Esophagus muscularis mucosa (tissue), 4 donors: ENCODE results near the gene XXYLT1. TPM values are rescaled to one million over a fixed set of nuclear protein-coding genes. Genes with fewer than 3 reads are reported as not detected.

Experiments
- DNase-seq: peaks from one replicate; pipeline ENCODE4 v3.0.0-alpha.2; 2017; ENCODE audit errors: extremely low spot score
- H3K27ac ChIP-seq, 4 donors: fragments of 200-600 bp; sonication (generic); replicated peaks in 1 of 4; 1 replicate in 3 of 4; 2 replicates in 1 of 4; pipeline ENCODE4 v1.5.1; 2016 to 2019; ENCODE audit warnings: mild to moderate bottlenecking in 1 of 4
- H3K27me3 ChIP-seq, 4 donors: fragments of 200-600 bp; sonication (generic); one replicate each; pipeline versions ENCODE4 v1.5.1 to v1.6.0; 2016 to 2019
- H3K36me3 ChIP-seq, 4 donors: fragments of 200-600 bp; sonication (generic); one replicate each; pipeline ENCODE4 v1.5.1; 2016 to 2019
- H3K4me1 ChIP-seq, 4 donors: fragments of 200-600 bp; sonication (generic); one replicate each; pipeline ENCODE4 v1.5.1; 2016 to 2019
- H3K4me3 ChIP-seq, 4 donors: fragments of 200-600 bp; sonication (generic); 1 replicate in 2 of 4; 2 replicates in 2 of 4; pipeline ENCODE4 v1.5.1; 2016 to 2019; ENCODE audit warnings: mild to moderate bottlenecking in 4 of 4, moderate library complexity in 1 of 4
- H3K9me3 ChIP-seq, 4 donors: fragments of 200-600 bp; sonication (generic); 1 replicate in 3 of 4; 2 replicates in 1 of 4; pipeline ENCODE4 v1.5.1; 2016 to 2019
- EP300 ChIP-seq: sonication (generic); formaldehyde crosslinking; IDR thresholded peaks from one replicate; pipeline ENCODE4 v1.6.1; 2017; ENCODE audit warnings: antibody characterized with exemption
- POLR2A ChIP-seq: fragments of 450-650 bp; IDR thresholded peaks from one replicate; pipeline ENCODE4 v1.6.1; 2017; ENCODE audit warnings: antibody characterized with exemption, moderate library complexity, mild to moderate bottlenecking, low read depth
- POLR2AphosphoS5 ChIP-seq, 2 donors: sonication (generic); formaldehyde crosslinking; IDR thresholded peaks; one replicate each; pipeline ENCODE4 v1.6.1; 2017; ENCODE audit warnings: antibody characterized with exemption in 2 of 2
- WGBS: methylation state at CpG from one replicate; pipeline ENCODE4 v1.1.5; 2018; 5-methylcytosine and 5-hydroxymethylcytosine counted together
- intact Hi-C: fragments of 100-400 bp; cut with DNase I; formaldehyde crosslinking; loops from one replicate; pipeline ENCODE4 v1.15.1; 2023
- total RNA-seq, 4 donors: library from RNA; depleted of rRNA; stranded (reverse); fragments of >200 nt; gene quantifications; one replicate each; pipeline versions ENCODE4 v1.1.0 to v1.2.1, GENCODE V29; 2016
- TF ChIP-seq, protein P1 (sequence below), 3 experiments: fragments of 200-600 bp in 2 of 3; fragments of 450-650 bp in 1 of 3; sonication (generic) in 2 of 3; IDR thresholded peaks; one replicate each; pipeline ENCODE4 v1.5.1; 2017 to 2019; ENCODE audit warnings: antibody characterized with exemption in 3 of 3, mild to moderate bottlenecking in 2 of 3, moderate library complexity in 1 of 3

Gene XXYLT1
- total RNA-seq, 4 donors from 2014 or later, result 8.8 to 18.5 (median 13.9) TPM

DNA sequence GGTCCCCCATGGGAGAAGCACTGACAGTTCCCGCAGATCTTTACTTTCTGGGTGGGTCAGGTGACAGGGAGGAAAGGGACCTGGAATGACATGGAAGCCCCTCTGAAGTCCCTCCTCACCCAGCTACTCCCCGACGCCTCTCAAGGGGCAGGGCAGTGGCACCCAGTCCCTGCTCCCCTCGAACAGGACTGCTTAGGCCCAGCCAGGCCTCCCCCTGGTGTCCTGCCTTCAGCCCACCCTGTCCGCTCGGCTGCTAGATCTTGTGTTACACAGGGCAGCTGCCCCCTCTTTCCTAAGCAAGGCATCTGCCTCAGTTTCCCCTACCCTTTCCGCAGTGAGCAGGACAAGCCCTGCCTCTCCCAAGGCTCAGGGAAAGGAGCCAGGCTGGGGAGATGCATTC lies 226.5 kb downstream of the XXYLT1 start:
- DNase-seq, result no peak
- 95% methylated on average over 7 of the region's 7 CpGs for WGBS
- no peaks in the 10 kb centered on the region for H3K9me3 ChIP-seq
- no peaks in the 10 kb centered on the region for H3K36me3 ChIP-seq
- no peak overlapping the region for H3K27ac ChIP-seq
- H3K4me3 ChIP-seq, result no peak overlapping the region
- no peak for TF ChIP-seq POLR2AphosphoS5 (IDR thresholded peaks at IDR 0.05)
- H3K27me3 ChIP-seq, result peaks cover 0 to 10% (median 0%) of the 10 kb centered on the region in 4 donors
- no peaks in the 10 kb centered on the region for H3K4me1 ChIP-seq
- intact Hi-C loops, result no loop called here

DNA sequence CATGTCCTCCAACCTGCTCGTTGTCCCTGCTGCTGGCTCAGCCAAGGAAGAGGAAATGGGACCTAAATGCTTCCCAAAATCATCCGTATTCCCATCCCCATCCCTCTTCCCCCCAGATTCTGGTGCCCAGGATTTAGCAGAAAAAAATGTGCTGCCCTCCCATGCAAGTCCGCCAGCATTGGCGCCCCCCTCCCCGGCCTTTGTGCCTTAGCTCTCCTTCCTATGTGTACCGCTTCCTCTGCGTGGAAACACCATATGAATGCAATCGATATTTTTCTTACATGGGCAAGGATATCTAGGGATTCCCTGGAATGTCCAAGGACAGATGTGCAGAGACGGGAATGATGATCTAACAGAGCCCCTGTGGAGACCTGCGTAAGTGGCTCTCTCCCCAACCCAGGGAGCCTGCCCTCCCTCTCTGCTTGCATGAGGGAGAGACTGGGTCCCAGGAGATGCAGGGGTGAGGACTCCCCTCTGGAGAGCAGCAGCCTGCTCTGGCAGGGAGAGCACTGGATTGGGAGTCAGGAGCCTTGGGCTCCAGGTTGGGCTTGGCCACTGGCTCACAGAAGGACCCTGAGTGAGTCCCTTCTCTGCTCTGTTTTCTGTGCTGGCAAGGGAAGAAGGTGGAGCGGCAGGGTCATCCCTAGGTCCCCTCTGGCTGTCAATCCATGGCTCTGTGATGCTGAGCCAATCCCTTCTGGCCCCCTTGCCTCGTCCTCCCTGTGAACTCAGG lies 227.2 kb downstream of the XXYLT1 start:
- no peak overlapping the region for H3K27ac ChIP-seq
- DNase-seq, result no peak
- 79% methylated on average over 12 of the region's 12 CpGs for WGBS
- H3K9me3 ChIP-seq, result no peaks in the 10 kb centered on the region
- no peak for TF ChIP-seq EP300
- intact Hi-C loops, result no loop called here
- peaks cover 0 to 10% (median 0%) of the 10 kb centered on the region in 4 donors for H3K27me3 ChIP-seq
- H3K4me1 ChIP-seq, result no peaks in the 10 kb centered on the region
- H3K4me3 ChIP-seq, result no peak overlapping the region
- no peaks in the 10 kb centered on the region for H3K36me3 ChIP-seq

DNA sequence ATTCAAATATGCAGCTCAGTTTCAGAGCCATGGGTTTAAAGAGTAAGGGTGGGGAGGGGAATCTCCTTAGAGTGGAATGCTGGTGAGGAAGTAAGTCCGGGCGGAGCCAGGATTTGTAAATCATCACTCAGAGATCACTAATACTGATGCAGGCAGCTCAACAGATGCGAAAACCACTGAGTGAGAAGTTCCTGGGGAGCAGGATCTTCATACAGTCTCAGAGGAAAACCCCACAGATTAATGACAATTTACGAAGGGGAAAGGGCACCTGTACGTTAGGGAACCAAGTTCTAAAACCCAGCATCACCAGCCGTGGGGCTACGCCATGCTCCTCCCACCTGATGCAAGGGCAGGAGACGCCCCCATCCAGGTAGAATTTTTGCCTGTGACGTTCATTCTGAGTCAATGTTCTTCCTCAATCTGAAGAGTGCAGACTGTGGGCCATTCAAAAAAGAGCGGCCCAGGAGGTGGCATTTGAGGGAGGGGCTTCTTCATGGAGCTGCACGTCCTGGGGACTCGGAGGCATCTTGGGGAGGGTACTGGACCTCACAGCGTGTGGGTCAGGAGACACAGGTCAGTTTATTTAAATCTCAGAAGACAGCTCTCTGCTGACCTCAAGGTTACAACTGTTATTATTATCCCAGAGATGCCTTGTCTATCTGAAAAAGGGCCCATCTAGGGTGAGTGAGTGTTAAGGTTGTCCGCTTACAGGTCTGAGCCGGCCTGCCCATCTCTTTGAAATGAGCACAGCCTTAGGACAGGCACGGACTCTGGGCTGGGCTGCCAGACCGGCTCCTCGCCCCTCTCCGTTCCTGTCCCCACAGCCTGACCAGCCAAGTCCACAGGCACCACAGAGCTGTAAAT lies 228.0 kb downstream of the XXYLT1 start:
- H3K4me3 ChIP-seq, result no peak overlapping the region
- H3K4me1 ChIP-seq, result no peaks in the 10 kb centered on the region
- 65% methylated on average over 10 of the region's 19 CpGs for whole genome bisulfite sequencing
- H3K27ac ChIP-seq, result no peak overlapping the region
- DNase-seq, result no peak
- H3K27me3 ChIP-seq, result peaks cover 0 to 10% (median 0%) of the 10 kb centered on the region in 4 donors
- intact Hi-C loops, result no loop called here
- H3K36me3 ChIP-seq, result no peaks in the 10 kb centered on the region
- TF ChIP-seq POLR2AphosphoS5 (IDR thresholded peaks at IDR 0.05) (no peak), EP300 (no peak), POLR2A (no peak)
- TF ChIP-seq, protein P1, sequence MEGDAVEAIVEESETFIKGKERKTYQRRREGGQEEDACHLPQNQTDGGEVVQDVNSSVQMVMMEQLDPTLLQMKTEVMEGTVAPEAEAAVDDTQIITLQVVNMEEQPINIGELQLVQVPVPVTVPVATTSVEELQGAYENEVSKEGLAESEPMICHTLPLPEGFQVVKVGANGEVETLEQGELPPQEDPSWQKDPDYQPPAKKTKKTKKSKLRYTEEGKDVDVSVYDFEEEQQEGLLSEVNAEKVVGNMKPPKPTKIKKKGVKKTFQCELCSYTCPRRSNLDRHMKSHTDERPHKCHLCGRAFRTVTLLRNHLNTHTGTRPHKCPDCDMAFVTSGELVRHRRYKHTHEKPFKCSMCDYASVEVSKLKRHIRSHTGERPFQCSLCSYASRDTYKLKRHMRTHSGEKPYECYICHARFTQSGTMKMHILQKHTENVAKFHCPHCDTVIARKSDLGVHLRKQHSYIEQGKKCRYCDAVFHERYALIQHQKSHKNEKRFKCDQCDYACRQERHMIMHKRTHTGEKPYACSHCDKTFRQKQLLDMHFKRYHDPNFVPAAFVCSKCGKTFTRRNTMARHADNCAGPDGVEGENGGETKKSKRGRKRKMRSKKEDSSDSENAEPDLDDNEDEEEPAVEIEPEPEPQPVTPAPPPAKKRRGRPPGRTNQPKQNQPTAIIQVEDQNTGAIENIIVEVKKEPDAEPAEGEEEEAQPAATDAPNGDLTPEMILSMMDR (IDR thresholded peaks at IDR 0.05), result no peak
- no peaks in the 10 kb centered on the region for H3K9me3 ChIP-seq

DNA sequence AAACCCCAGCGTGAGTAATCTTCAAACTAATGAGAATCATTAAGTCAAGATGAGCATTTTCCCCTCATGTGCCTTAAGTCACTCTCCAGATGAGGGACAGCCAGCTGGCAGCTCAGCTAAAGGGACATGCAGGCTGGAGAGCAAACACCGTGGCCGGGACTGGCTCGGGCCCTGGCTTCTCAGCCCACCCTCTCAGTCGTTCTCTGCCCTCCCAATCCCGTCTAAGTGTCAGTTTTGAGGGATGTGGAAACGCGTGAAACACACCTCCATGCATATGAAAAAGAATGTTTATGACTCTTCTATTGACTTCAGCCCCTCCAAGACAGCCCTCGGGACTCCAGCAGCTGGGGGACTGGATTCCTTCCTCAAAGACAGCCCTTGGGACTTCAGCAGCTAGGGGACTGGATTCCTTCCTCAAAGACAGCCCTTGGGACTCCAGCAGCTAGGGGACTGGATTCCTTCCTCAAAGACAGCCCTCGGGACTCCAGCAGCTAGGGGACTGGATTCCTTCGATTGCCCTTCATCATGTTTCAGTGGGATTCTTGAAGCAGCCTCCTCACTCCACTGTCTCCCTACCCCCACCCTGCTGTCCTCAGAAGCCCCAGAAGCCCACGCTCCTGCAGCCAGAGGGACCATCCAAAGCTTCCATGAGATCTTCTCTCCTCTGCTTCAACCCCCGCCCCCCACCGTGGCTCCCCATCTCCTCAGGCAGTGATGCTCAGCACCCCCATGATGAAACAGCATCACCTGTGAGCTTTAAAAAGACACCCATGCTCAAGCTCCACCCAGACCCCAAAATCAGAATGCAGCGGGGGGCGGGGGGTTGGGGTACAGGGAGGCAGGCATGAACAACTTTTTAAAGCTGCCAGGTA lies 228.9 kb downstream of the XXYLT1 start:
- Histone ChIP-seq H3K27ac (no peak overlapping the region), H3K27me3 (peaks cover 0 to 10% (median 0%) of the 10 kb centered on the region in 4 donors), H3K4me3 (no peak overlapping the region), H3K4me1 (no peaks in the 10 kb centered on the region), H3K9me3 (peaks cover 0 to under 1% (median 0%) of the 10 kb centered on the region in 4 donors), H3K36me3 (no peaks in the 10 kb centered on the region)
- WGBS, result 85% methylated on average over 15 of the region's 16 CpGs
- no peak for TF ChIP-seq POLR2A
- TF ChIP-seq, protein P1 (IDR thresholded peaks at IDR 0.05), result no peak
- no peak for DNase-seq
- intact Hi-C loops, result no loop called here

DNA sequence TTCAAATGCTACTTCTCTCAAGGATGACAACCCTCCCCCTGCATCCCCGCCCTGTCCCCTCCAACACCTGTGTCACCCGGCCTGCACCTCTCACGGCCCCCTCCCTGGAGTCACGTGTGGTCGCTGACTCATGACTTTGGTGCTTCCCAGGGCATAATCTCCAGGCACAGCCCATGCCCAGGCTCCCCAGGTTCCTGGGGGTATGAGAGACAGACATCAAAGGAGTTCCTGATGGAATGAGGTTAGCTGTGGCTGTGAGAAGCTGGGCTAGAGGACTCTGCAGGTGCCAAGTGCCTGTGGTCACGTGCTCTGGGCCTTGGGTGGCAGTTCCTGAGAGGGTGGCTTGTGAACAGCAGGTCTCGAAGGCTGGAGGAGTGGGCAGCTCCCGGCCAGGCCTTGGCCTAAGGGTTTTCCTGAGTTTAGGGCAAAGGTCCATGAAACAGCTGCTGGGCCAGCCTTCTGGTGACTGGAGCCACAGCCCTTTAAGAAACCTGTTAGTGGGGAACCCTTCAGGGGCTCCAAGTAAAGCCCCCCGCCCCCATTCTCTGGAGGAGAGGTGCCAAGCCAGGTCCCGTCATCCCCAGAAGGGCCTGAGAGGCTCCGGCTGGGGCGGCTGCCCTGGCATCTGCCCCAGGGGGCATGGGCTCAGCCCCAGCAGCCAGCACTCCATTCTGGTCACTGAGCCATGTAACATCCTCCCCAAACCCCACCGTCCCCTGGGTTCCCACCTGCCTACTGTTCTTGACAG lies 230.0 kb downstream of the XXYLT1 start:
- DNase-seq, result no peak
- no peaks in the 10 kb centered on the region for H3K4me1 ChIP-seq
- H3K9me3 ChIP-seq, result peaks cover 0 to 3% (median 0%) of the 10 kb centered on the region in 4 donors
- H3K4me3 ChIP-seq, result no peak overlapping the region
- no peak for TF ChIP-seq POLR2A
- TF ChIP-seq, protein P1 (IDR thresholded peaks at IDR 0.05), result no peak
- TF ChIP-seq EP300, result no peak
- no peak for TF ChIP-seq POLR2AphosphoS5 (IDR thresholded peaks at IDR 0.05)
- H3K36me3 ChIP-seq, result no peaks in the 10 kb centered on the region
- peaks cover 0 to 10% (median 0%) of the 10 kb centered on the region in 4 donors for H3K27me3 ChIP-seq
- intact Hi-C loops, result no loop called here
- no peak overlapping the region for H3K27ac ChIP-seq
- WGBS, result 89% methylated on average over 13 of the region's 13 CpGs
